Measurements from ENCODE around the gene MORC3.
"Not testable (repeated sequence)": the region's sequence is repeated elsewhere in the genome, so short reads cannot be mapped to it uniquely, and the experiment has no call there.

MORC3 gene

DNA sequence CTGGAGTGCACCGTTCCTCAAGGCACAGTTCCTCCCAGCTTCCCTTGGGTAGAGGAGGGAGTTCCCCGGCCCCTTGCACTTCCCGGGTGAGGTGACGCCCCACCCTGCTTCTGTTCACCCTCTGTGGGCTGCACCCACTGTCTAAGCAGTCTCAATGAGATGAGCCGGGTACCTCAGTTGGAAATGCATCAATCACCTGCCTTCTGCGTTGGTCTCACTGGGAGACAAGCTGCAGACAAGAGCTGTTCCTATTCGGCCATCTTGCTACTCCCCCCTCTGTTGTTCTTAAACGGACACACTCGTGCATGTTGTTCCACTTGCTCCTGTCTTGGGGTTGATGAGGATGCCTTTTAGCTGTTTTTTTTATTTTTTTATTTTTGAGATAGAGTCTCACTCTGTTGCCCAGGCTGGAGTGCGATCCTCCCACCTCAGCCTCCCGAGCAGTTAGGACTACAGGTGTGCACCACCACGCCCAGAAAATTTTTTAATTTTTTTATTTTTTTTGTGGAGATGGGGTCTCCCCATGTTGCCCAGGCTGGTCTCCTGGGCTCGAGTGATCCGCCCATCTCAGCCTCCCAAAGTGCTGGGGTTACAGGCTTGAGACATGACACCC is 3.0 kb upstream of the MORC3 start:
- Mint-ChIP-seq H3K27me3 (no peaks in the 10 kb centered on the region), H3K27ac (no peak overlapping the region), H3K36me3 (ENCODE audit: low read depth) (no peaks in the 10 kb centered on the region), H3K9me3 (peaks cover 5% of the 10 kb centered on the region), H3K4me1 (ENCODE audit: low read depth) (peaks cover 13% of the 10 kb centered on the region), H3K4me3 (no peak overlapping the region)

DNA sequence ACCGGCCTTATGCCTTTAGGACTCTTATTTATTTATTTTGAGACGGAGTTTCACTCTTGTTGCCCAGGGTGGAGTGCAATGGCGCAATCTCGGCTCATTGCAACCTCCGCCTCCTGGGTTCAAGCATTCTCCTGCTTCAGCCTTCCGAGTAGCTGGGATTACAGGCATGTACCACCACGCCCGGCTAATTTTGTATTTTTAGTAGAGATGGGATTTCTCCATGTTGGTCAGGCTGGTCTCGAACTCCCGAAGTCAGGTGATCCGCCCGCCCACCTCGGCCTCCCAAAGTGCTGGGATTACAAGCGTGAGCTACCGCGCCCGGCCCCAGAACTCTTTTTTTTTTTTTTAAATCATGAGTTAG is 611 bp upstream of the MORC3 start:
- H3K36me3 Mint-ChIP-seq (ENCODE audit: low read depth) = peaks cover 20% of the 10 kb centered on the region
- not testable (repeated sequence) for H3K27me3 Mint-ChIP-seq, H3K9me3 Mint-ChIP-seq
- peaks cover 35% of the 10 kb centered on the region for H3K4me1 Mint-ChIP-seq (ENCODE audit: low read depth)
- H3K27ac Mint-ChIP-seq = peak overlapping the region; percentile 93
- H3K4me3 Mint-ChIP-seq = peak overlapping the region; percentile 99

DNA sequence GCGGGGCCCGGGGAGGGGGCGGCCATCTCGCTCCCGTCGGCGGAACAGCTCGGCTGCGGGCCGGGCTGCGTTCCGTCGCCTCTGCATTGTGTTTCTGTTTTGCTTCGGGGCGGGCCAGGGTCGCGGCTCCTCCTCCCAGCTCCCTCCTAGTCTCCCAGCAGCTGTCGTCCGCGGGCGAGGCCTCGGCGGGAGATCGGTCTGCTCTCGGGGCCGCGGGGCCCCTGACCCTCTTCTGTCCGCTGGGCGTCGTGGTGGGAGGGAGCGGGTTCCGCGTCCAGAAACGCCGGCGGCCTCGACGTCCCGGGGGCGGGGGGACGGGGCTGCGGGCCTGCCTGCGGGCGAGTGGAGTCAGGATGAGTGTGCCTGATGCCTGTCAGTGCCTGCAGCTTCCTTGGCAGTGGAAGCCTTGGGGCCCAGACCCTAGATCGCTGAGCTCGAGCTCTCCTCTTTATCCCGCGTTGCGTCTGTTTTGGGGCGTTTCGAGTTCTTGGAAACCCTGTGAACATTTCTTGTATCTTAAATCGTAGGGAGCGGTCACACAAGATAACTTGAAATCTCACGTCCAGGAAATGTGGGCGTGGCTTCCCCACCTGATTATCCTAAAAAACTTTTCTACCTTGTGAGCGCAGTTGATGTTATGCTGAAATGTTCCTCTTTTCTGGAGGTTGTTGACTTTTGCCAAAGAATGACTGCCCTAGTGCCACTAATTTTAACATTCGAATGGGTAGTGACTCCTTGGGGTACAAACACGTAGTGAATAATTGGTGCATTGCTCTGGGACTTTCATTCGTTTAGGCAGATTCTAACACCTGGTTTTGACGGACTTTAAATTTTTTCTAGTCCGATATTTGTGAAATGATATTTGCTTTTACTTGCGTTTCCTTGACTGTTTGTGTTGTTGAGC is 676 bp downstream of the MORC3 start:
- Mint-ChIP-seq H3K27me3 (no peaks in the 10 kb centered on the region), H3K9me3 (no peaks in the 10 kb centered on the region), H3K4me1 (ENCODE audit: low read depth) (peaks cover 48% of the 10 kb centered on the region), H3K36me3 (ENCODE audit: low read depth) (peaks cover 32% of the 10 kb centered on the region), H3K4me3 (peak overlapping the region; percentile 99), H3K27ac (peak overlapping the region; percentile 97)

DNA sequence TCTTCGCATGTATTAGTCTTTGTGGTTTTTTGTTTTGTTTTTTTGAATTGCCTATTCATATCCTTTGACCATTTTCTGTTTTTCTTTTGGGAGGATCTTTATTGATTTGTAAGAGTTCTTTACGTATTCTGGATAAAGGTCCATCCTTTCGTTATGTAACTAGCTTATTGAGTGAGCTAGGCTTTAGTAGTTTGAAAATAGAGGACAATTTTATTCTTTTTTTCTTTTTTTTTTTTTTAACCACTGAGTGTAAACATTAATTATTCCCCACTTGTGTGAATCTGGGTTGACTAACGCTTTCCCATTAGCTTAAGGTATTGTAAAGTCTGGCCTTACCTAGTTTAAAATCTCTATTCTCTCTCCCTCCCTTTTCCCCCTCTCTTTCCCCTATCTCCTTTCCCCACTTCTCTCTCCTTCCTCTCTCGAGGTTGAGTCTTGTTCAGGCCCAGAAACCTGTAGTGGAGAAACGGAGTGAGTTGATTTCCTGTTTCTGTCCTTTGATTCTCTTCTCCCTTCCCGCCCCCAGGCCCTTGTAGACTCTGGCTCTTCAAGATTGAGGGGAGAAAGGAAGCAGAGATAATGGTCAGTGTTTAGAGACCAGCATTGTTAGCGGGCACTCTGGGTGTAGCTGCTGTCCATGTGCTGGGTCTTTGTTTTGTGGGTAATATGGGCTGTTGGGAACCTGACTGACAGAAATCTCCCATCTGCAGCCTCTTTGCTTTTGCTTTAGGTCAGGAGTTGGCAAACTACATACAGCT is 1.5 kb downstream of the MORC3 start:
- Mint-ChIP-seq H3K4me3 (peak overlapping the region; percentile 99), H3K27me3 (no peaks in the 10 kb centered on the region), H3K27ac (peak overlapping the region; percentile 97), H3K9me3 (no peaks in the 10 kb centered on the region), H3K4me1 (ENCODE audit: low read depth) (peaks cover 52% of the 10 kb centered on the region), H3K36me3 (ENCODE audit: low read depth) (peaks cover 33% of the 10 kb centered on the region)

DNA sequence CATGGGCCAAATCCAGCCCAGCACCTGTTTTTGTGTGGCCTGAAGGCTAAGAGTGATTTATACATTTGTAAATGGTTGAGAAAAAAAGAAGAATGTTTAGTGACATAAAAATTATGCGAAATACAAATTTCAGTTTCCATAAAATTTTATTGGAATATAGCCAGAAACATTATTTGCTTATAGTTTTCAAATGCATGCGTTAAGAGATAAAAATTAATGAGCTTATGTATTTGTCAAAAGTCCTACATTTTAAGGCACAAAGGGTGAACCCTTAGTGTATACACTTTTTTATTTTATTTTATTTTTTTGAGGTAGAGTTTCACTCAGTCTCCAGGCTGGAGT is 2.1 kb downstream of the MORC3 start:
- Mint-ChIP-seq H3K9me3 (no peaks in the 10 kb centered on the region), H3K27ac (peak overlapping the region; percentile 97), H3K4me1 (ENCODE audit: low read depth) (peaks cover 54% of the 10 kb centered on the region), H3K27me3 (no peaks in the 10 kb centered on the region), H3K4me3 (peak overlapping the region; percentile 99), H3K36me3 (ENCODE audit: low read depth) (peaks cover 33% of the 10 kb centered on the region)

DNA sequence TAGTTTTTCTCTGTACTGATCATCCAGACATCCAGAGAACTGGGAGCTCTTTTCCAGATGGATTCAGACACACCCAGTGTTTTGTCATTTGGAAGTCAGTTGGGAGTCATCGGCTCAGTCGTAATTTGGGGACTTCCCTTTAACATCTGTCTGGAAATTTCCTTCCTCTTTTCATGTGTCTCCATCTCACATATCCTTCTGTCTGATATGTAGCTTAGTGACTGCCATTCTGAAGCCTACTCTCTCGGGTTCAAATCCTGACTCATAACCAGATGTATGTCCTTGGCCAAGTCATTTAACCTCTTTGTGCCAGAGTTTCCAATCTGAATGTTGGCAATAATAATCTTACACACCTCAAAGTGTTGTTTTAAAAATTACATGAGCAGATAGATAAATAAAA is 3.0 kb downstream of the MORC3 start:
- H3K4me3 Mint-ChIP-seq = peak overlapping the region; percentile 56
- H3K9me3 Mint-ChIP-seq = no peaks in the 10 kb centered on the region
- peak overlapping the region; percentile 85 for H3K27ac Mint-ChIP-seq
- H3K27me3 Mint-ChIP-seq = no peaks in the 10 kb centered on the region
- peaks cover 62% of the 10 kb centered on the region for H3K4me1 Mint-ChIP-seq (ENCODE audit: low read depth)
- H3K36me3 Mint-ChIP-seq (ENCODE audit: low read depth) = peaks cover 38% of the 10 kb centered on the region

DNA sequence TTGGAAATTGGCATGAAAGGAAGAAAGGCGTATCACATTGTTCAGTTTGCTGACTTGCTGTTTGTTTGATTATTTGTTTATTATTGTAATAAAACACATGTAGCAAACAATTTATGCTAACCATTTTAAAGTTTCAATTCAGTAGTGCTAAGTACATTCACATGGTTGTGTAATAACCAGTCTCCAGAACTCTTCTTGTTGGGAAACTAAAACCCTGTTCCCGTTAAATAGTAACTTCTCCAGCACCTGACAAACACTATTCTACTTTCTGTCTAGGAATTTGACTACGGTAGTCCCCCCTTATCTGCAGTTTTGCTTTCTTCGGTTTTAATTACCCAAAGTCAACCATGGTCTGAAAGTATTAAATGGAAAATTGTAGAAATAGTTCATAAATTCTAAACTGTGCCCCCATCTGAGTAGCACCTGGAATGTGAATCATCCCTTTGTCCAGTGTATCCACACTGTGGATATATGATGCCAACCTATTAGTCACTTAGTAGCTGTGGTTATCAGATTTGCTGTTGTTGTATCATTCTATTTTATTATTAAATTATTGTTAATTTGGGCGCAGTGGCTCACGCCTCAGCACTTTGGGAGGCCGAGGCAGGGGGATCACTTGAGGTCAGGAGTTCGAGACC is 5.5 kb downstream of the MORC3 start:
- Mint-ChIP-seq H3K36me3 (ENCODE audit: low read depth) (peaks cover 38% of the 10 kb centered on the region), H3K9me3 (no peaks in the 10 kb centered on the region), H3K27ac (peak overlapping the region; percentile 31), H3K4me1 (ENCODE audit: low read depth) (peaks cover 80% of the 10 kb centered on the region), H3K27me3 (no peaks in the 10 kb centered on the region), H3K4me3 (no peak overlapping the region)

DNA sequence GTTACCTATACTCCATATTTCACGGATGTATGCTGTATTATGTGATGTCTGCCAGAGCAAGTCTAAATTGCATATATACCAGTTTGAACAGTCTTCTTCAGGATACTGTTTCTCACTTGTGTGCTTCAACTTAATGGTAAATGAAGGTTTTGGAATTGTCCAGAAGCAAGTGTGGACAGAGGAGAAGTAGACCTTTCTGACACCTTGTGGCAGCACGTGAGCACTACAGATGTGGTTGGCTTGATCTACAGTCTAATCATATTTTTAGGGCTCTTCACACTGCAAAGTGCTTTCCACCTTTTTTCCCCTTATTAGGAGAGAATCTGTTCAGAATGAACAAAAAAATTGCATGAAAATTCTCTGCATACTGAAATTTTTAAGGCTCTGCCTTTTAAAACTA is 10.9 kb downstream of the MORC3 start:
- H3K36me3 Mint-ChIP-seq (ENCODE audit: low read depth) = peaks cover 21% of the 10 kb centered on the region
- H3K9me3 Mint-ChIP-seq = no peaks in the 10 kb centered on the region
- no peak overlapping the region for H3K4me3 Mint-ChIP-seq
- H3K27me3 Mint-ChIP-seq = no peaks in the 10 kb centered on the region
- H3K4me1 Mint-ChIP-seq (ENCODE audit: low read depth) = peaks cover 58% of the 10 kb centered on the region
- H3K27ac Mint-ChIP-seq = peak overlapping the region; percentile 10

DNA sequence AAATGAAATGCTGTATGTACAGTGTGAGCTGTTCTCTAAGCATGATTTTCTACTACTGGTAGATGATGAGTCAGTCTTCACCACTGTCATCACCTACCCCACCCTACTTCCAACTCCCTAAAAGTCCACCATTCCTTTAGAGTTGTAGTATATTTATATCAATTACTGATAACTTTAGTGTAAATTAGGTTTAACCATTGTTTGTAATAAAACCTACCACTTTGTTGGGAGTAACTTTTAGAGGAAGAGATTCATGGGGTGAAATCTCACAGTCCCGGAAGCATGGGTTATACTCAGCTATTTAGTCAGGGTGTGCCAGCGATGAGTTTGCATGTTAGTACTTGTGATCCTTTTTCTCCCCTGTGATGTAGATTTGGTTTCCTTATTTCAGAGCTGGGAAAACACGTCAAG is 17.1 kb downstream of the MORC3 start:
- Mint-ChIP-seq H3K27ac (no peak overlapping the region), H3K4me1 (ENCODE audit: low read depth) (peaks cover 17% of the 10 kb centered on the region), H3K4me3 (no peak overlapping the region), H3K36me3 (ENCODE audit: low read depth) (peaks cover 56% of the 10 kb centered on the region), H3K27me3 (no peaks in the 10 kb centered on the region), H3K9me3 (no peaks in the 10 kb centered on the region)

DNA sequence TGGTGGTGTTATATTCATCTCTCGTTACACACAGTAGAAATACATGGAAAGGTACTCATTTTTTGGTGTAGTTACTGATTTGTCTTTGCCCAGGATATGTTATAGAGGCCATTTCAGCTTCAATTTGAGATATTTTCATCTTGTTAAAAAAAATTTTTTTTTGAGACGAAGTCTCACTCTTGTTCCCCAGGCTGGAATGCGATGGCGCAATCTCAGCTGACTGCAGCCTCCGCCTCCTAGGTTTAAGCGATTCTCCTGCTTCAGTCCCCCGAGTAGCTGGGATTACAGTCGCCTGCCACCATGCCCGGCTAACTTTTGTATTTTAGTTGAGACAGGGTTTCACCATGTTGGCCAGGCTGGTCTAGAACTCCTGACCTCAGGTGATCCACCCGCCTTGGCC is 19.0 kb downstream of the MORC3 start:
- Mint-ChIP-seq H3K27me3 (no peaks in the 10 kb centered on the region), H3K4me1 (ENCODE audit: low read depth) (peaks cover 7% of the 10 kb centered on the region), H3K27ac (no peak overlapping the region), H3K9me3 (no peaks in the 10 kb centered on the region), H3K36me3 (ENCODE audit: low read depth) (peaks cover 51% of the 10 kb centered on the region), H3K4me3 (no peak overlapping the region)

DNA sequence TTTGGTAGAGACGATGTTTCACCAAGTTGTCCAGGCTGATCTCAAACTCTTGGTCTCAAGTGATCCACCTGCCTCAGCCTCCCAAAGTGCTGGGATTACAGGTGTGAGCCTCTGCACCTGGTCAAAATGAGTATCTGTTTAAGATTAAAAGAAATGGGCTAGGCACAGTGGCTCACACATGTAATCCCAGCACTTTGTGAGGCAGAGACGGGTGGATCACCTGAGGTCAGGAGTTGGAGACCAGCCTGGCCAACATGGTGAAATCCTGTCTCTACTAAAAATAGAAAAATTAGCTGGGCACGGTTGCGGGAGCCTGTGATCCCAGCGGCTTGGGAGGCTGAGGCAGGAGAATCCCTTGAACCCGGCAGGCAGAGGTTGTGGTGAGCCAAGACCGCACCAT is 22.6 kb downstream of the MORC3 start:
- not testable (repeated sequence) for H3K4me3 Mint-ChIP-seq; H3K4me1 Mint-ChIP-seq (ENCODE audit: low read depth); H3K27me3 Mint-ChIP-seq; H3K27ac Mint-ChIP-seq; H3K9me3 Mint-ChIP-seq
- H3K36me3 Mint-ChIP-seq (ENCODE audit: low read depth) = peaks cover 46% of the 10 kb centered on the region

DNA sequence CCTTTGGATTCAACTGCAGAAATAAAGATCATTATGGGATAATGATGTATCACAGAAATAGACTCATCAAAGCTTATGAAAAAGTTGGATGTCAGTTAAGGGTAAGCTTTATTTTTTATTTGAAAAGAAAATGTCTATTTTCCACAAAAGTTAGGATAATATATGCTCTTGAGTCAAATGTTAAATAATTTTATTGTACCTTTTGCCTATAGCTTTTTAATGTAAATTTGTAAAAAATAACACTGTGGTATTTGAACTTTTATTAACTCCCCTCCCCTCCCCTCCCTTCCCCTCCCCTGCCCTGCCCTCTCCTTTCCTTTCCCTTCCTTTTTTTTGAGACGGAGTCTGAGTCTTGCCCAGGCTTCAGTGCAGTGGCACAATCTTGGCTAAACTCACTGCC is 24.9 kb downstream of the MORC3 start:
- H3K4me1 Mint-ChIP-seq (ENCODE audit: low read depth) = peaks cover 5% of the 10 kb centered on the region
- H3K36me3 Mint-ChIP-seq (ENCODE audit: low read depth) = peaks cover 42% of the 10 kb centered on the region
- H3K27me3 Mint-ChIP-seq = no peaks in the 10 kb centered on the region
- H3K9me3 Mint-ChIP-seq = no peaks in the 10 kb centered on the region
- H3K4me3 Mint-ChIP-seq = no peak overlapping the region
- H3K27ac Mint-ChIP-seq = no peak overlapping the region

DNA sequence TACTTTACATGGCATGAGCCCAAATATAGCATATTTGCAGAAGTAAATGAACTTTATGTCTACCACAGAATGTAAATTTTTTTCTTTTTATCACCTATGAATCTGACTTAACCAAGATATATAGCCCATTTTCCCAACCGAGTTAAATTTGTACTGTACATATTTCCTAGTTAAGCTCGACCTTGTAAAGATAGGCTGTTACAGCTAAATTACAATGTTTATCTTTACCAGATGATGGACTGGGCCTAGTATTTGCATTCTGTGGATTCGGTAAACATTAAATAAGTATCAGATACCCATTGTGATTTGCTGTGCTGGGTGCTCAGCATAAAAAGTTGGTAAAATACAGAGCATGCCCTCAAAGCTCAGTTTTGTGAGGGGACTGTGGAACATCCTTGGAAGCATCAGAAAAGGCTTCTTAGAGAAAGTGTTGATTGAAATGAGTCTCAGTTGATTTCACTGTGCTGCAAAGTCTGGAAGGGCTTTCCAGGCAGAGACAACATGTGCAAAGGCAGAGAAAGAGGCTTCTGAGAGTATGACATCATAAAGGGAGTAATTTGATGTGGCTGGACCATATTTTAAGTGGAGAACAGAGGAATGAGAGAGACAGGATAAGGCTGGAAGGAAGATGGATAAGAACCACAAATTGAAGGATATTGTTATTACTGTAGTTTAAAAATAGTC is 27.4 kb downstream of the MORC3 start:
- Mint-ChIP-seq H3K9me3 (no peaks in the 10 kb centered on the region), H3K27ac (no peak overlapping the region), H3K27me3 (no peaks in the 10 kb centered on the region), H3K4me1 (ENCODE audit: low read depth) (peaks cover 5% of the 10 kb centered on the region), H3K36me3 (ENCODE audit: low read depth) (peaks cover 50% of the 10 kb centered on the region), H3K4me3 (no peak overlapping the region)

DNA sequence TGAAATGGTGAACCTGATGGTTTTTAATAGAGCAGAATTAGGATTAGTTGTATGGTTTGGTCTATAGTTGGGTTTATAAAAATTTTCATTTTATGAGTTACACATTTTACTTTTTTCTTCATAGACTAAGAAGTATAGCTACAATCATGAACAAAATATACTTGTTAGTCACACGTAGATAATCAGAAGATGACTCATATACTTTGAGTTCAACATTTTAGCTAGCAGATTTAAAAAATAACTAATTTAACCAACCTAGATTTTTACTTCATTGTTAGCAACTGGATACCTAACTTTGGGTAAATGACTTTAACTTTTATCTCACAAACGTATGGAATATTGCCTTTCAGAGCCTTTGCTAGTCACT is 27.9 kb downstream of the MORC3 start:
- H3K9me3 Mint-ChIP-seq = no peaks in the 10 kb centered on the region
- no peak overlapping the region for H3K4me3 Mint-ChIP-seq
- H3K36me3 Mint-ChIP-seq (ENCODE audit: low read depth) = peaks cover 54% of the 10 kb centered on the region
- peaks cover 5% of the 10 kb centered on the region for H3K4me1 Mint-ChIP-seq (ENCODE audit: low read depth)
- H3K27me3 Mint-ChIP-seq = no peaks in the 10 kb centered on the region
- no peak overlapping the region for H3K27ac Mint-ChIP-seq

Measured in stimulated activated naive CD8-positive, alpha-beta T cell treated with anti-CD3 and anti-CD28 coated beads, Interleukin-15, Interleukin-2, amounts not matched to agents 100 ng/mL and 50 ng/mL, for 24 hours (primary cell).